GM12892 (cell line): ENCODE results near the gene CDH8.

Source experiments
- POLR2A ChIP-seq: IDR thresholded peaks from 2 replicates; pipeline ENCODE4 v1.6.1; 2011; ENCODE audit warnings: low read depth, low read length, control low read depth
- POLR2AphosphoS5 ChIP-seq: IDR thresholded peaks from 2 replicates; pipeline ENCODE4 v1.6.1; 2011; ENCODE audit warnings: low read depth, low read length, control low read depth
- TAF1 ChIP-seq: IDR thresholded peaks from 2 replicates; pipeline ENCODE4 v1.6.1; 2011; ENCODE audit warnings: low read depth, mild to moderate bottlenecking, control low read depth, low read length, borderline replicate concordance

- TF ChIP-seq POLR2A (no peak), POLR2AphosphoS5 (no peak), TAF1 (no peak)
Observed at GRCh38 chr16:61885343-61885742, 150.9 kb downstream of the CDH8 start.
